Measurements from ENCODE around the gene SLC39A1. TPM values are rescaled to one million over a fixed set of nuclear protein-coding genes. Genes with fewer than 3 reads are reported as not detected.

Gene SLC39A1
- total and polyA plus RNA-seq, 2 of the 8 experiments (the other 6 are each of a cell fraction or from before 2014, with no cell fraction given): 238 to 337 TPM

GRCh38 chr1:154006136-154006535 is 42.8 kb upstream of the SLC39A1 start:
- Histone ChIP-seq H3K36me3 (ENCODE audit: control insufficient read depth in 2 of 4, insufficient read depth in 4 of 4, low read length in 3 of 4) (no peaks in the 10 kb centered on the region), H3K18ac (ENCODE audit: extremely low read depth, low read length) (no peak overlapping the region), H3K79me2 (ENCODE audit: control insufficient read depth in 1 of 2, insufficient read depth in 2 of 2, low read length in 2 of 2) (no peaks in the 10 kb centered on the region), H4K20me1 (replicated peaks in 1 of 2; ENCODE audit: control insufficient read depth in 1 of 2, insufficient read depth in 2 of 2, low read length in 2 of 2) (no peaks in the 10 kb centered on the region), H4K5ac (ENCODE audit: insufficient read length, low read depth, low read length) (no peak overlapping the region), H2BK12ac (ENCODE audit: low read depth, low read length) (no peak overlapping the region), H4K91ac (replicated peaks; ENCODE audit: insufficient read length, low read length) (no peak overlapping the region), H2AFZ (ENCODE audit: low read length) (no peak overlapping the region), H3K23me2 (ENCODE audit: low read depth, low read length) (no peaks in the 10 kb centered on the region), H2BK5ac (ENCODE audit: low read depth, low read length) (no peak overlapping the region), H3K79me1 (ENCODE audit: low read depth, low read length) (no peaks in the 10 kb centered on the region), H2BK15ac (ENCODE audit: low read length) (no peak overlapping the region), H2AK5ac (ENCODE audit: low read depth, low read length) (no peak overlapping the region), H3K27ac (ENCODE audit: low read depth, low read length) (no peak overlapping the region), H3K14ac (ENCODE audit: insufficient read length) (no peak overlapping the region), H2BK120ac (replicated peaks; ENCODE audit: low read depth, low read length) (no peak overlapping the region), H2BK20ac (ENCODE audit: low read length) (no peak overlapping the region), H3K9me3 (ENCODE audit: insufficient read depth in 2 of 2, low read depth in 1 of 2, low read length in 1 of 2) (no peaks in the 10 kb centered on the region), H3K4ac (replicated peaks; ENCODE audit: insufficient read length, low read depth, low read length) (no peak overlapping the region), H4K8ac (ENCODE audit: extremely low read depth, insufficient read depth, low read length) (no peak overlapping the region), H3K9ac (replicated peaks in 1 of 4; ENCODE audit: extremely low read depth in 1 of 4, low read depth in 3 of 4, low read length in 3 of 4) (no peak overlapping the region), H3K23ac (ENCODE audit: insufficient read length) (no peak overlapping the region), H3K4me2 (ENCODE audit: insufficient read depth in 1 of 2, low read depth in 2 of 2, low read length in 2 of 2) (no peak overlapping the region), H3K56ac (replicated peaks; ENCODE audit: insufficient read length, low read depth, low read length) (no peak overlapping the region), H3K27me3 (replicated peaks in 1 of 4; ENCODE audit: control insufficient read depth in 3 of 4, extremely low read depth in 1 of 4, insufficient read depth in 3 of 4, low read length in 3 of 4) (no peaks in the 10 kb centered on the region), H3K4me3 (ENCODE audit: extremely low read depth in 1 of 4, insufficient read depth in 2 of 4, low read depth in 3 of 4, low read length in 4 of 4) (no peak overlapping the region), H3K4me1 (replicated peaks in 1 of 4; ENCODE audit: control insufficient read depth in 3 of 4, insufficient read depth in 4 of 4, low read length in 3 of 4) (no peaks in the 10 kb centered on the region)
- FAIRE-seq (no peak), DNase-seq (ENCODE audit: low read depth in 1 of 2, low spot score in 2 of 2) (no peak)
- CTCF ChIA-PET (ENCODE audit: partially characterized antibody): no interaction called here
- TF ChIP-seq NANOG (IDR thresholded peaks at IDR 0.05; ENCODE audit: insufficient read depth, low read depth, low read length, poor library complexity, severe bottlenecking) (no peak), ATF3 (IDR thresholded peaks at IDR 0.05; ENCODE audit: insufficient read depth, low read depth, low read length) (no peak), HDAC6 (IDR thresholded peaks at IDR 0.05; ENCODE audit: low read depth, low read length) (no peak)
- POLR2A ChIA-PET (ENCODE audit: partially characterized antibody): interaction anchor here (2.9 to 8.2 kb wide), 2 partner anchors 14 to 15 kb away, joined by 11 to 137 read pairs; partner anchors contain the start of gene RPS27
- WGBS, 2 experiments (ENCODE audit: extremely low coverage in 1 of 2, insufficient coverage in 1 of 2, insufficient read length in 1 of 2, insufficient replicate concordance in 2 of 2, low coverage in 1 of 2, low lambda C conversion rate in 2 of 2, missing lambda C conversion rate in 1 of 2): 93% methylated on average over 3 of the region's 3 CpGs; no CpG with 5 or more reads in 1 of the 2 experiments
